WI38 (cell line): ENCODE data around the gene SPATA2.

Source experiments
- H3K4me3 ChIP-seq: 2 replicates; pipeline ENCODE4 v1.5.1; 2011; ENCODE audit warnings: low read depth, mild to moderate bottlenecking, control low read depth, low read length
- CTCF ChIP-seq: IDR thresholded peaks from 2 replicates; pipeline ENCODE4 v1.5.1; 2012; ENCODE audit warnings: low read depth, mild to moderate bottlenecking, control low read depth, low read length

The SPATA2 gene

GRCh38 chr20:49906615-49907154 lies 8.6 kb downstream of the SPATA2 start:
- no peak overlapping the region for H3K4me3 ChIP-seq
- no peak for TF ChIP-seq CTCF

GRCh38 chr20:49906101-49906604 lies 9.2 kb downstream of the SPATA2 start:
- no peak for TF ChIP-seq CTCF
- no peak overlapping the region for H3K4me3 ChIP-seq

- no peak for TF ChIP-seq CTCF
- H3K4me3 ChIP-seq = no peak overlapping the region
Observed at GRCh38 chr20:49905415-49906091, 9.8 kb downstream of the SPATA2 start.

- no peak for TF ChIP-seq CTCF
Observed at GRCh38 chr20:49904440-49905214, 10.7 kb downstream of the SPATA2 start.

GRCh38 chr20:49901588-49901987 lies 13.7 kb downstream of the SPATA2 start:
- TF ChIP-seq CTCF = no peak
- H3K4me3 ChIP-seq = no peak overlapping the region

More at GRCh38 chr20:49904440-49905214, 10.7 kb downstream of the SPATA2 start:
- H3K4me3 ChIP-seq = no peak overlapping the region

- H3K4me3 ChIP-seq = no peak overlapping the region
- TF ChIP-seq CTCF = no peak
Observed at GRCh38 chr20:49899541-49900383, 15.6 kb downstream of the SPATA2 start.
